HG03135 (cell line): ENCODE measurements around the gene HPCAL1.
A peak's percentile ranks its signal among the peaks of the same experiment; 100 is the strongest.

Source experiments
- ATAC-seq: cut with Tn5 transposase; IDR thresholded peaks from one replicate; pipeline ENCODE4 v1.9.1; 2021; ENCODE audit warnings: mild to moderate bottlenecking, moderate library complexity; ENCODE audit not compliant: unreplicated experiment

Gene HPCAL1

GRCh38 chr2:10300997-10301940 is 1.4 kb upstream of the HPCAL1 start:
- no peak for ATAC-seq

- no peak for ATAC-seq
Measured at GRCh38 chr2:10301941-10302478, 694 bp upstream of the HPCAL1 start.

DNA sequence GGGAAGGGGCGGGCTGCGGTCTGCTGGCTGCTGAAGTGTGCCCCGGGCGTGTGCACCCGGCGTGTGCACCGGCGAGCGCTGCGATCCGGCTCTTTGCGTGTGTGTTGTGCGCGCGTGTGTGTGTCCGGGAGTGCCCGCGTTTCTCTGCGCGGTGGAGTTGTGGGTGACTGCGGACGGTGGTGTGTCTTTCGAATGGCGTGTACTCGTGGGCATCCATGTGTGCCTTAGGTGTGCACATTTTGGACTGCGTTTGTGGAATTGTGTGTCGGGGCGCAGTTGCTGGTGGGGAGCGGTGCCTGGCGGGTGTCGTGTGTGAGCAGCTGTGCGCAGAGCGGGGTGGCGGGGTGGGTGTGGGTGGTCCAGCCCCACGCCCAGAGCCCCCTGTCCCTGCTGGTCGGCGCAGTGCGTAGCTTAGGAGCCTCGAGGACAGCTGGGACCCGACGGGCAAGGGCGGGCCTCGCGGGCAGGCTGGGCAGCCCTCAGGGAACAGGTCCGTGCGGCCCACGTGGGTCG is 533 bp downstream of the HPCAL1 start:
- ATAC-seq = peak; percentile 14

GRCh38 chr2:10303694-10304378 is 1.1 kb downstream of the HPCAL1 start:
- ATAC-seq = no peak

DNA sequence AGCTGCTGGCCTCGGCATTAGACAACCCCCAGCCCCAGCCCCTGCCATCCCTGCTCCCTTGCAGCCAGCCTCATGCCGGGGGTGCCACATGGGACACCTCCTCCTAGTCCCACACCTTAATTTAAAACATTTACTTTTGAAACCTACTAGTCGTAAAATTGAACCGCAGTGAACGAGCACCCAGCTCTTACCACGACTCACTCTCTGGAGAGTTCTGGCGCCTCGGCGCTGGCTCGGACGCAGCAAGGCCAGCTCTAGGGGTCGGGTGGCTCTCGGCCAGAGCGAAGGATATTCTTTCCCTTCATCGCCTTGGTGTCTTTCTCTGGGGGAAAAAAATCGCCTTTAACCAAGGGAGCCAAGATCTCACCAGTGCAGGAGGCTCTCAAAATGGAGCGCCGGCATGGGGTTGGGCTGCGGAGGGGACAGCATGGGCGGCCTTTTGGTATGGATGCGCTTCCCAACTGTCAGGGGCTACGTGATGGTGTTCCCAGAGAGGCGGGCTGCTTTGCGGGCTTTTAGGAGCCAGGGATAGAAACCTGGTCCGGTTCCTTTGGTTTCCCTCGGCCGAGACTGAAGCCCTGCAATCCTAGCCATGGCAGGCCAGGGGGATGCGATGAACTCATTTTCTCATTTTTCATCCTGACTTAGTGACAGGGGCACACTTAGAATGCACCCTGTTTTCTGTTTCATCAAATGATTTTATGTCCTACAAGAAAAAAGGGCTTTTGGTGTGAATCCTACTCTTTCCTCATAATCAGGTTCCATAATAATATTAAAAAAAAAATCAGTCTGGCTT is 2.0 kb downstream of the HPCAL1 start:
- ATAC-seq = no peak

- no peak for ATAC-seq
Measured at GRCh38 chr2:10305254-10305635, 2.5 kb downstream of the HPCAL1 start.

- no peak for ATAC-seq
Measured at GRCh38 chr2:10305715-10306114, 3.0 kb downstream of the HPCAL1 start.

DNA sequence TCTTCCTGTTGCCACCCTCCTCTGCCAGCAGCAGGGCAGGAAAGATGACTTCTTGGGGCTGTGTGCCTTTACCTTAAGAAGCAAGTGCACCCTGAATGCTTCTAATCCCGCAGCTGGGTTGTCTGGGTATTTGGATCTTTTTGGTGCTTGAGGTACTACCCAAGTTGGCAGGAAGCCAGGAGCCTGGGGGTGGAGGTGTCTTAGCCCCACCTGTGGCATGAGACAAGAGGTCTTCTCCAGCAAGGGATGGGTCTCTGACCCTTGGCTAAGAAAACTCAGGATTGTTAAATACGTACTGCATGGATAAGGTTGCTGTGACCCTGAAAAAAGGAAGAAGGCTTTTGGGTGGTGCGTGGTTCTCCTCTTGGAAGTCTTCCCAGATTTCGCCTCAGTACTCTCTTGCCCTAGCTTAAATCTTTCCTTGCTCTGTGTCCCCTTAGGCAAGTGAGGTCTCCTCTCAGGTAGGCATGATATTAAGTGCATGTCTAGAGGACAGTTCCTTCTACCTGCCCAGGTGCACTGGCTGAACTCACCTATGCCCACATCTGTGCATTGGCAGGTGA is 4.3 kb downstream of the HPCAL1 start:
- no peak for ATAC-seq

DNA sequence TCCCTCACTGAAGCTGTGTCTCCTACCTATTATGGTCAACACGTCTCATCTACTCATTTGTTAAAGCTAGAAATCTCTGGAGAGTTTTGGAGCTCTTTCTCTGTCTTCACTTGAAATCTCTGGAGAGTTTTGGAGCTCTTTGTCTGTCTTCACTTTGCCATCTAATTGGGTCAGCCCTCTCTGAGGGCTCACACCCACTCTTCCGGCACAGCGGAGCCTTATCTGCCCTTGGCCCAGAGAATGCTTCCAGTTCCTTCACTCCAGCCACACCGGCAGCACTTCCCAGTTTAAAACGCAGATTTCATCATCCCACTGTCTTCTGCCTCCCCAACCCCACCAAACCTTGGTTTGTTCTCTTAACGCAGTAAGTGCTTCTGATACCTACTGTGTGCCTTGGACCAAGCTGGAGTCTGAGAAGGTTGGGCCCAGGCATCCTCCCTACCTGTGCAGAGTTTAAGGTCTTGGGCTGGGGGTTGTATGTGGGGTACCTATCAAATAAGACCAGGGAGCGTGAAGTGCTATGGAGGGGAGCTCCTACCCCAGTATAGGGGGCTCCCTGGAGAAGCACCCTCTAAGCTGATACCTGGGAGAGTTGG is 5.0 kb downstream of the HPCAL1 start:
- no peak for ATAC-seq

- no peak for ATAC-seq
Measured at GRCh38 chr2:10308866-10309265, 6.2 kb downstream of the HPCAL1 start.

- no peak for ATAC-seq
Measured at GRCh38 chr2:10309286-10309685, 6.6 kb downstream of the HPCAL1 start.

DNA sequence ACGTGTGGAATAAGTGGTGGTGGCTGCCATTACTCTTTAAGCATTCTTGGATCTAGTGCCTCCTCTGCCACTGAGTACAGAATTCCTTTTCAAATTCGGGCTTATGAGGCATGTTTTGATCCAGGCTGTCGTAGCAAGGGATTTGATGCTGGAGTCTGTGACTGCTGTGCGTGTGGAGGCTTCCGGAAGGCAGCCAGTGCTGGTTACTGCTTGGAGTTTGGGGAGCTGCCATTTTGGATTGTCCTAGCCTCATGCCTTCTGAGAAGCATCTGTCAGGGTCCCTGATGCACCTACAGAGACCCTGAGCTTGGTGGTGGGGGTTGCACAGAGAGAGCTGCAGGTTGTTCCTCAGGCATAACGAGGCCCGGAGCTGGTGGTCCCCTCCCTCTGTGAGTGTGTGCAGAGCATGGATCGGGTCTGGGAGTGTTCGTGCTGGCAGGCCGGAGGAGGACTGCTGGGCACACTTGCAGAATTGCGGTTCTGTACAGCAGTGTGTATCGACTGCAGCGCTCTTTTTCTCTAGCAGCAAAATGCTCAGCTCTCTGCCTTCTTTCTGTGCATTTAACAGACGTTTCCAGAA is 7.7 kb downstream of the HPCAL1 start:
- no peak for ATAC-seq

- ATAC-seq = no peak
Measured at GRCh38 chr2:10311736-10312135, 9.0 kb downstream of the HPCAL1 start.

DNA sequence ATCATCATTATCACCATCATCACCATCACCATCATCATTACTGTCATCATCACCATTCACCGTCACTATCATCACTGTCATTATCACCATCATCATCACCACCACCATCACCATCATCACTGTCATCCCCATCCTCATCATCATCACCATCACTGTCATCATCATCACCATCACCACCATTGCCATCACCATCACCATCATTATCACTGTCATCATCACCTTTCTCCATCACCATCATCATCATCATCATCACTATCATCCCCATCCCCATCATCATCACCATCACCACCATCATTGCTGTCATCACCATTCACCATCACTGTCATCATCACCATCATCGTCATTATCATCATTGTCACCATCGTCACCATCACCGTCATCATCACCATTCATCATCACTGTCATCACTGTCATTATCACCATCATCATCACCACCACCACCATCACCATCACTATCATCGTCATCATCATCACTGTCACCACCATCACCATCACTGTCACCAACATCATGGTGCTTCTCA is 9.8 kb downstream of the HPCAL1 start:
- no peak for ATAC-seq

DNA sequence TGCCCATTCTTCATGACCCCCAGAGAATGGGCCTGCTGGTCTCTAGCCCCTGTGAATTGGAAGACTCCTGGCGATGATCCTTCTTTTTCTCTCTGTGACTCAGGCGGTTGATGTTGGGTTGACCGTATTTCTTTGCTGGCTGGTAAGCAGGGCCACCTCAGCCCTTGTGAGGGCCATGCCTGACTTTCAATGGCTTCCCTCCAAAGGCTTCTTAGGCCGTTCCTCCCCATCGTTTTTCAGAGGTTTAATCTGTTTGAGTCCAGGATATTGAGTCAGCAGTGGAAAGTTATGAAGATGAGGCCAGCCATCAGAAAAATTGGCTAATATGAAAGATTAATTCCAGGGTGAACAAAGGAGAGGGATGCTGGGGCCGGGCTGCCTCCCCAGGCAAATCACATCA is 13.6 kb downstream of the HPCAL1 start:
- no peak for ATAC-seq

DNA sequence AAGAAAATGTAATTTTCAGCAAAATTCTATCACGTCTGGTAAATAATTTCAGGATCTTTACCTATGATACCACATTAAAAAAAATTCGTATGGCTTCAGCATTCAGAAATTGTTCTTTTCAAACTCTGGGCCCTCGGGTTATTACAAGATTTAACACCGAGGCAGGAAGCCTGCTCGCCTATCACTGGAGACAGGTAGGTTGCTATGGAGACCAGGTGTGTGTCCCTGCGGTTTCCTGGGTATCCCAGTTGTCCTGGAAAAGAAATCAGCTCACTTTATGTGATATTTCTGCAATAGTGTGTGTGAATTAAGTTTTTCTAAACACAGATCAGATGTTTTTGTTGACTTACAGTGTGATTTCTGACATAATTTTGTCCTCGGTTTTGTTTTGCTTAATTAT is 14.2 kb downstream of the HPCAL1 start:
- ATAC-seq = no peak

- no peak for ATAC-seq
Measured at GRCh38 chr2:10317646-10318045, 14.9 kb downstream of the HPCAL1 start.

DNA sequence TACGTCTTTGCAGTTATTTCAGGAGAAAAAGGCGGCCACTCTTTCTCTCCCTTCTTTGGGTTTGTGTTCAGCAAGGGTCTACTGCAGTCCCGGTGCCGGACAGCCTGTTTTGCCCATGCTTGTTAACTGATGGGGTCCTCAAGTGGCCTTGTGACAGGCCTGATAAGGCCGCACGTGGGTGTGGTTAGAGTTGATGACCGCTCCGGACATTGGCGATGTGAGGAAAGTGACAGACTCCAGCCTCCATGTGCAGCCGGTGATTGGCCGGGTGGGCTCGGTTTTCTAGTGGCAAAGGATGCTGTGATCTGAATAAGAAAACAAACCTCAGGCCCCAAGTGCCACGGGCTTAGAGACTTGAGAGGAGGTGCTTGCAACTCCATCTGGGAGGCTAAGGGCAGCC is 15.6 kb downstream of the HPCAL1 start:
- no peak for ATAC-seq

DNA sequence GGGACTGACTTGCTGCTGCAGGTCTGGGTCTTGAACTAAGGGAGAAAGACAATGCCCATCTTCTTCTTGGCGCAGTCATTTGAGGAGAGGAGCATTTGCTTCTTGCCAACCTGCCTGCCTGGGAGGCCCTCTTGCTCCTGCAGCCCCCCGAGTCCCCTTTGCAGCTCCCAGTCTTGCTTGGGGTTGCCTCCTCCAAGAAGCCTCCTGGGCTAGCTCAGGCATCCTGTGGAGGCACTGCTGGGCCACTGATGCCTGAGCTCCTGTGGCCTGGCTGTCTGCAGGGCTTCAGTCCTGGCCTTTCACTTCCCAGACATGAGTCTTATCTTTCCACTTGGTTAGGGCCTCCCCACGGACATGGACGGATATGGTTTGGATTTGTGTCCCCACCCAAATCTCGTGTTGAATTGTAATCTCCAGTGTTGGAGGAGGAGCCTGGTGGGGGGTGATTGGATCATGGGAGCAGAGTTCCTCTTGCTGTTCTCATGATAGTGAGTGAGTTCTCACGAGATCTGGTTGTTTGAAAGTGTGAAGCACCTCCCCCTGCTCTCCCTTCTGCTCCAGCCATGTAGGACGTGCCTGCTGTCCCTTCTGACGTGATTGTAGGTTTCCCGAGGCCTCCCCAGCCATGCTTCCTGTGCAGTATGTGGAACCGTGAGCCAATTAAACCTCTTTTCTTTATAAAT is 17.3 kb downstream of the HPCAL1 start:
- no peak for ATAC-seq
